Raji (cell line): Measurements from ENCODE around the gene GPR162.

ENCODE experiments used
- POLR2A ChIP-seq: IDR thresholded peaks from 2 replicates; pipeline ENCODE4 v1.6.1; 2011; ENCODE audit warnings: low read depth, low read length, control low read depth; ENCODE audit not compliant: insufficient read depth

Gene GPR162

DNA sequence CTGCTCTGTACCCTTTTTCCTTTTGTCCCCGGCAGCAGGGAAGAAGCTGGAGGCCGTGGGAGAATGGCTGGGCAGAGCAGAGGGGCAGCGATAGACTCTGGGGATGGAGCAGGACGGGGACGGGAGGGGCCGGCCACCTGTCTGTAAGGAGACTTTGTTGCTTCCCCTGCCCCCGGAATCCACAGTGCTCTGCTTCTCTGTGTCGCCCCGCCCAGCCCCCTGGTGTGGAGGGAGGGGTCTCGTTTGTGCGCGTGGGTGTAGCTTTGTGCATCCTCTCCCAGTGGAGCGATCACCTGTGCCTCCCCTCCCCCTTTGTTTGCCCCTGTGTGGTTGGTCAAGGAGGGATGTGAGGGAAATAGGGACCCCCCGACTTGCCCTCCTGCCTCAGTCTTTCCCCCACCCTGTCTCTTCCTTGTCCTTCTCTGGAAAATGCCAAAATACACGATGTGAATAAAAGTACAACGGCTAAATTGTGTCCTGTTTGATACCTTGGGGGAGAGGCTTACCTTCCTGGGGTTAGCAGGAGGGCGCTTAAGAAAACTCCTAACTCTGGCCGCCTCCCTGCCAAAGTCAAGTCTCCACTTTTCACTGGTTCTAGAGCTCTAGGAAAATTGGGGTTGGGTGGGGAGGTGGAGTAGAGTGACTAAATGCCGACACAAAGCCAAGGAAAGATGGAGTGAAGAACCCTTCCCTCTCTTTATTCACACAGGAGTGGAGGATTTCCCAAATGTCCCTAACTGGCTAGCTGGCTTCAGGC is 44.7 kb downstream of the GPR162 start:
- TF ChIP-seq POLR2A = no peak

- TF ChIP-seq POLR2A = no peak
These were observed 45.3 kb downstream of the GPR162 start for GRCh38 chr12:6866920-6867412.

DNA sequence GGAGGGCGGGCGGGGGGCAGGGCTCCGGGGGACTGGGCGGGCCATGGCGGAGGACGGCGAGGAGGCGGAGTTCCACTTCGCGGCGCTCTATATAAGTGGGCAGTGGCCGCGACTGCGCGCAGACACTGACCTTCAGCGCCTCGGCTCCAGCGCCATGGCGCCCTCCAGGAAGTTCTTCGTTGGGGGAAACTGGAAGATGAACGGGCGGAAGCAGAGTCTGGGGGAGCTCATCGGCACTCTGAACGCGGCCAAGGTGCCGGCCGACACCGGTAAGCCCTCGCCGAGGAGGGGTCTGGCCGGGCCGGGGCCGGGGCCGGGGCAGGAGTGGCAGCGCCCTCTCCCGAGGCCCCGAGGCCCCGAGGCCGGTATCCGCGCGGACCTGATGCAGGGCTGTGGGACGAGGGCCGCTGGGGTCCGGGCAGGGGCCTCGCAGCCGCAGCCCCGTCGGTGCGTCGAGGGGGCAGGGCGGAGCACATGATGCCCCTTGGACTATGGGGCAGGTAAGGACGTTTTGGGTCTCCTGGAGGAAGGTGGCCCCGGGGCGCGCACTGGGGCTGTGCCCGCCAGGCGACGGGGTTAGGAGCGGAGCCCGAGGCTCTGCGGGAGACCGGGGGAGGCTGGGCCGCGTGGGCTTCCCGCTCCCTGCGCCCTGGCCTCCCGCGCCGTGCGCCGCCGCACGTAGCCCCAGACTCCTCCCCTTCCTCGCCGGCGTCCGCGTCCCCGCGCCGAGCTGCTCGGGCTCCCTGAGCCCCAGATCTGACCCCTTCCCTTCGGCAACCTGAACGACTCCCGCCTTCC is 46.0 kb downstream of the GPR162 start, which contains the start of gene TPI1:
TPI1 (plus strand) TSS at position 119 of the 798 bp plus-strand sequence; CDS start at position 155, 36 bp downstream.
- peak; percentile 92 for TF ChIP-seq POLR2A

DNA sequence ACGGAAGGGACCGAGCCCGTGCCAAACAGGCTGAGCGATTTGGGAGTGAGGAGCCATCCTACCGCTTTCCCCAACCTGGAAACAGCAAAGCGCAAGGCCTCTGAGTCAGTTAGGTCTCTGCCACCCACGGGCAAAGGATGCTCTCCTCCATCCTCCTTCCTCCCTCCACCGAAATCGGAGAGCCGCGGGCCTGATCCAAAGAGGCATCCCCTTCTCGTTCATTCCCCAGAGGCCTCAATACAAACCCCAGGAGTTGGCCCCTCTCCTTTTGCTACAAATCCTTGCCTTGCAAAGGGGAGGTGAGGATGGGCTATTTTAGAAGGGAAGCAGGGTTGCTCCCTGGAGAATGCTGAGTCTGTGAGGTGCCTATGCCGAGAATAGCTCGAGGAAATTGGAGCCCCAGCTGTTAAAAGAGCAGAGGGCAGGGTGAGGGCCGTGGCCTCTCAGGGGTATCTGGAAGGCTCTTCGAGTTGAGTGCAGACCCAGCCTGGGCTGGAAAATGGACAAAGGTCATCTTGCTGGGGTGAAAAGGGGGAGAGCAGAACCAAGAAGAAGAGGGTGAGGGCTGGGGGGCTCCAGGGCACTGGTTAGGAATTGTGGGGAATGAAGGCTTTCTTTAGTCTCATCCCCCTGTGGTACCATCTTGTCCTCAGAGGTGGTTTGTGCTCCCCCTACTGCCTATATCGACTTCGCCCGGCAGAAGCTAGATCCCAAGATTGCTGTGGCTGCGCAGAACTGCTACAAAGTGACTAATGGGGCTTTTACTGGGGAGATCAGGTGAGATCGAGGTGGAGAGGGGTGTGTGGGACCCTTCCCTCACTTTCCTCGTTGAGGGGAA is 46.8 kb downstream of the GPR162 start:
- peak; percentile 5; the same call in 1 of the 2 replicates for TF ChIP-seq POLR2A

DNA sequence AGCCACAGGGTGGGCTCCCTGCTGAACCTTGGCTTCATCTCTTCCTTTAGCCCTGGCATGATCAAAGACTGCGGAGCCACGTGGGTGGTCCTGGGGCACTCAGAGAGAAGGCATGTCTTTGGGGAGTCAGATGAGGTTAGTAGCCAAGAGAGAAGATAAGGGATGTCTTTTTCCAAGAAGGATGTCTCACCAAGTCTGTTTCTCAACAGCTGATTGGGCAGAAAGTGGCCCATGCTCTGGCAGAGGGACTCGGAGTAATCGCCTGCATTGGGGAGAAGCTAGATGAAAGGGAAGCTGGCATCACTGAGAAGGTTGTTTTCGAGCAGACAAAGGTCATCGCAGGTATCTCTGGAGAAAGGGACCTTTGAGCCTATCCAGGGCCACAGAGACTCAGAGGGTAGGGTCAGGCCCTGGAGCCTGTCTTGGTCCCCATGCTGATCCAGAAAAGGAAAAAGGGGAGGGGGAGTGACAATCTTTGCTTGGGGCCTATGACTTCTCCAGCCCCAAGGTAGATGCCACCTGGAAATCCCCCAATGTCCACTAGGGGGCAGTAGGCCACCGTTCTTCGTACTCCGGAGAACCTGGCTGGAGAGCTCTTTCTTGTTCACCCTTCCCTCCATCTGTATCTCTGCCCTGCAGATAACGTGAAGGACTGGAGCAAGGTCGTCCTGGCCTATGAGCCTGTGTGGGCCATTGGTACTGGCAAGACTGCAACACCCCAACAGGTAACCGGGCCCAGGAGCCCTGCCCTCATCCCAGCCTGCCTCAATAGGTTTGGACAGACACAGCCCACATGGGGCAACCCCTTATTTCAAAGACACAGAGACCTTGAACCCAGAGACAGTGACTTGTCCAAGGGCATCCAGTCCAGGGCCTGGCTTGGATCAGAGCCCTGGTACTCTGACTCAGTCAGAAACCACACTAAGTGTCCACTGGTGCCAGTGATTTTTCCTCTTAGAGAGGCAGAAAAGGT is 47.7 kb downstream of the GPR162 start:
- TF ChIP-seq POLR2A = no peak

- TF ChIP-seq POLR2A = peak; percentile 70
These were observed 49.7 kb downstream of the GPR162 start for GRCh38 chr12:6871052-6871957.

DNA sequence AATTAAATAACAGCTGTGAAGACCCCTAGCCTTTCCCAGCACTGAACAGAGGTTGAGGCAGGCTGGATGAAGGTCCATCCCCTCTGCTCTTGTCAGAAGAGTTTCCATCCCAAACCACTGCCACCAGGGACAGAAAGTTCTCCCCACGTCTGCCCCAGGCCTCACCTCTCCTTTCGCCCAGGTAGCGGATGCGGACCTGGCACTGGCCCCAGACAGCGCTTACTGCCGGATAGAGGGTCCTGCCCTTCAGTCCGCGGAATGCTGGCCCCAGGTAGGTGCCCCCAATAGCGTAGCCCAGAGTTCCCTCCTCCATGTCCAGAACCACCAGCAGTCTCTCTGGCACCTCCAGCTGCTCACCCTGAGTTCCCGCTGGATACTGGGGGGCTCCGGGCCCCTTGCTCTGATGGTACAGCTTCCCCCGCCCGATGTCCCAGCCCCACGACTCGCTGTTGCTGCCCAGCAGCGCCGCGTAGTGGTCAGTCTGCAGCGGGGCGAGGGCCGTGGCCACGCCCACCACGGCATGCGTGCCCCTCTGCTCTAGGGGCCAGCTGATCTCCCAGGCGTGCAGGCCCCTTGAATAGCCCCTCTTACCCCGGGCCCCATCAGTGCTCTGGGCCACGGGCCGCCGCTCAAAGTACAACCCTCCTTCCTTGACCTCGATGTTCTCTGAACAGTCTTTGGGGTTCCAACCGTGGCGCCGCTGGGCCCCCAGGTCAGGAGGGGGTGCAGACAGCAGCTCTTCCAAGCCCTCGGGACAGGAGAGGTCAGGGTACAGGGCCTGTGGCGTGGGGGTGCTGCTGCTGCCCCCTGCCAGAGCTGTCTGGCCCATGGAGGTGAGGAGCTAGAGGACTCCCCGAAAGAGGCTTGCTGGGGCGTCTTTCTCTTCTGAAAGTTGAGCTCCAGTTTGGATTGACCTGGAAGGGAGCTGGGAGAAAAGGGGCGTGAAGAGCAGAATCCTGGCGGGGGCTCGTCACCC is 50.7 kb downstream of the GPR162 start:
- TF ChIP-seq POLR2A = peak; percentile 54; the same call in 1 of the 2 replicates

GRCh38 chr12:6873094-6874014 is 51.7 kb downstream of the GPR162 start, which contains the start of gene SPSB2:
Gene SPSB2, minus strand, starts transcription at chr12:6873303. Its CDS starts 402 bp downstream, at chr12:6872901.
- TF ChIP-seq POLR2A = peak; percentile 67
